Muscle of leg (tissue), 11 donors: Measurements from ENCODE around the gene ZC3H14. TPM values are rescaled to one million over a fixed set of nuclear protein-coding genes. Genes with fewer than 3 reads are reported as not detected.

Source experiments
- DNase-seq: peaks from one replicate; pipeline ENCODE4 v3.0.0; 2013
- H3K27ac ChIP-seq: one replicate; pipeline ENCODE4 v1.5.1; 2013; ENCODE audit warnings: mild to moderate bottlenecking, low read length, control low read depth
- H3K27me3 ChIP-seq: one replicate; pipeline ENCODE4 v1.6.1; 2013; ENCODE audit warnings: low read length; ENCODE audit not compliant: control insufficient read depth, insufficient read depth
- H3K36me3 ChIP-seq: one replicate; pipeline ENCODE4 v1.6.1; 2013; ENCODE audit warnings: low read length; ENCODE audit not compliant: control insufficient read depth, insufficient read depth
- H3K4me1 ChIP-seq: one replicate; pipeline ENCODE4 v1.6.1; 2013; ENCODE audit warnings: low read length; ENCODE audit not compliant: control insufficient read depth, insufficient read depth
- H3K4me3 ChIP-seq: one replicate; pipeline ENCODE4 v1.5.1; 2013; ENCODE audit warnings: low read length, control low read depth
- H3K9me3 ChIP-seq: replicated peaks from 2 replicates; pipeline ENCODE4 v1.6.1; 2013; ENCODE audit warnings: low read depth, low read length; ENCODE audit not compliant: control insufficient read depth
- WGBS: methylation state at CpG from one replicate; pipeline ENCODE4 v1.1.5; 2013; ENCODE audit warnings: missing lambda C conversion rate; ENCODE audit not compliant: insufficient coverage; 5-methylcytosine and 5-hydroxymethylcytosine counted together
- polyA plus RNA-seq, 8 donors: library from polyadenylated mRNA; unstranded; fragments of 120-200 nt; gene quantifications; one replicate each; pipeline versions ENCODE4 v1.2.1 to v1.2.3, GENCODE V29; 2013; ENCODE audit warnings: inconsistent platforms in 1 of 8, low replicate concordance in 1 of 8; ENCODE audit not compliant: insufficient read length in 8 of 8, insufficient read depth in 1 of 8
- total RNA-seq: library from RNA; stranded (reverse); fragments of 120-200 nt; gene quantifications from one replicate; pipeline ENCODE4 v1.2.4, GENCODE V29; 2013

The ZC3H14 gene
- total and polyA plus RNA-seq, 9 donors = 30.0 to 39.1 (median 33.6) TPM

- no peak for DNase-seq
- Histone ChIP-seq H3K9me3 (peaks cover 12% of the 10 kb centered on the region), H3K4me1 (no peaks in the 10 kb centered on the region), H3K27me3 (no peaks in the 10 kb centered on the region), H3K36me3 (peaks cover 14% of the 10 kb centered on the region), H3K27ac (no peak overlapping the region), H3K4me3 (no peak overlapping the region)
- no CpG with 5 or more reads among the region's 6 CpGs for WGBS
Measured at GRCh38 chr14:88533064-88533602, 29.7 kb upstream of the ZC3H14 start.

GRCh38 chr14:88535149-88535548, 27.7 kb upstream of the ZC3H14 start:
- Histone ChIP-seq H3K27me3 (no peaks in the 10 kb centered on the region), H3K9me3 (peaks cover 2% of the 10 kb centered on the region), H3K4me3 (no peak overlapping the region), H3K4me1 (no peaks in the 10 kb centered on the region), H3K27ac (no peak overlapping the region), H3K36me3 (peaks cover 17% of the 10 kb centered on the region)
- 86% methylated on average over 1 of the region's 4 CpGs for WGBS
- peak; percentile 29 for DNase-seq

GRCh38 chr14:88535813-88536212, 27.0 kb upstream of the ZC3H14 start:
- peaks cover 17% of the 10 kb centered on the region for H3K36me3 ChIP-seq
- H3K4me3 ChIP-seq = no peak overlapping the region
- no peaks in the 10 kb centered on the region for H3K27me3 ChIP-seq
- no peaks in the 10 kb centered on the region for H3K9me3 ChIP-seq
- H3K27ac ChIP-seq = no peak overlapping the region
- WGBS = 38% methylated on average over 1 of the region's 4 CpGs
- no peaks in the 10 kb centered on the region for H3K4me1 ChIP-seq
- DNase-seq = no peak

- no peaks in the 10 kb centered on the region for H3K9me3 ChIP-seq
- H3K27me3 ChIP-seq = no peaks in the 10 kb centered on the region
- peaks cover 16% of the 10 kb centered on the region for H3K36me3 ChIP-seq
- no CpG with 5 or more reads among the region's 1 CpG for WGBS
- no peak for DNase-seq
- no peaks in the 10 kb centered on the region for H3K4me1 ChIP-seq
- H3K4me3 ChIP-seq = no peak overlapping the region
- H3K27ac ChIP-seq = no peak overlapping the region
Measured at GRCh38 chr14:88541324-88541723, 21.5 kb upstream of the ZC3H14 start.

GRCh38 chr14:88542857-88543795, 19.7 kb upstream of the ZC3H14 start:
- DNase-seq = no peak
- no peaks in the 10 kb centered on the region for H3K27me3 ChIP-seq
- H3K4me3 ChIP-seq = no peak overlapping the region
- H3K36me3 ChIP-seq = peaks cover 25% of the 10 kb centered on the region
- H3K27ac ChIP-seq = no peak overlapping the region
- no peaks in the 10 kb centered on the region for H3K9me3 ChIP-seq
- H3K4me1 ChIP-seq = peaks cover 2% of the 10 kb centered on the region
- WGBS = no CpG with 5 or more reads among the region's 6 CpGs

GRCh38 chr14:88545256-88545655, 17.6 kb upstream of the ZC3H14 start:
- no peak overlapping the region for H3K4me3 ChIP-seq
- H3K27ac ChIP-seq = no peak overlapping the region
- 100% methylated on average over 2 of the region's 3 CpGs for WGBS
- DNase-seq = no peak
- H3K36me3 ChIP-seq = peaks cover 41% of the 10 kb centered on the region
- H3K4me1 ChIP-seq = peaks cover 2% of the 10 kb centered on the region
- H3K27me3 ChIP-seq = no peaks in the 10 kb centered on the region
- no peaks in the 10 kb centered on the region for H3K9me3 ChIP-seq

- Histone ChIP-seq H3K9me3 (no peaks in the 10 kb centered on the region), H3K4me1 (peaks cover 8% of the 10 kb centered on the region), H3K27me3 (peaks cover under 1% of the 10 kb centered on the region), H3K36me3 (peaks cover 42% of the 10 kb centered on the region), H3K4me3 (no peak overlapping the region), H3K27ac (no peak overlapping the region)
- WGBS = no CpG with 5 or more reads among the region's 4 CpGs
- no peak for DNase-seq
Measured at GRCh38 chr14:88546621-88547385, 16.0 kb upstream of the ZC3H14 start.

- peaks cover 4% of the 10 kb centered on the region for H3K27me3 ChIP-seq
- no peaks in the 10 kb centered on the region for H3K9me3 ChIP-seq
- H3K36me3 ChIP-seq = peaks cover 42% of the 10 kb centered on the region
- DNase-seq = no peak
- no peak overlapping the region for H3K4me3 ChIP-seq
- H3K27ac ChIP-seq = no peak overlapping the region
- H3K4me1 ChIP-seq = peaks cover 12% of the 10 kb centered on the region
- WGBS = 93% methylated on average over 1 of the region's 3 CpGs
Measured at GRCh38 chr14:88547386-88547780, 15.5 kb upstream of the ZC3H14 start.

- 96% methylated on average over 13 of the region's 15 CpGs for WGBS
- Histone ChIP-seq H3K4me1 (peaks cover 12% of the 10 kb centered on the region), H3K27me3 (peaks cover 4% of the 10 kb centered on the region), H3K9me3 (no peaks in the 10 kb centered on the region), H3K27ac (no peak overlapping the region), H3K4me3 (no peak overlapping the region), H3K36me3 (peaks cover 37% of the 10 kb centered on the region)
- DNase-seq = no peak
Measured at GRCh38 chr14:88550078-88550477, 12.8 kb upstream of the ZC3H14 start.
